GM04503 (cell line): ENCODE results near the gene PAM.
A peak's percentile ranks its signal among the peaks of the same experiment; 100 is the strongest.

Source experiments
- DNase-seq: peaks from one replicate; pipeline ENCODE4 v3.0.0-alpha.2; 2012; ENCODE audit warnings: low read depth

PAM gene

DNA sequence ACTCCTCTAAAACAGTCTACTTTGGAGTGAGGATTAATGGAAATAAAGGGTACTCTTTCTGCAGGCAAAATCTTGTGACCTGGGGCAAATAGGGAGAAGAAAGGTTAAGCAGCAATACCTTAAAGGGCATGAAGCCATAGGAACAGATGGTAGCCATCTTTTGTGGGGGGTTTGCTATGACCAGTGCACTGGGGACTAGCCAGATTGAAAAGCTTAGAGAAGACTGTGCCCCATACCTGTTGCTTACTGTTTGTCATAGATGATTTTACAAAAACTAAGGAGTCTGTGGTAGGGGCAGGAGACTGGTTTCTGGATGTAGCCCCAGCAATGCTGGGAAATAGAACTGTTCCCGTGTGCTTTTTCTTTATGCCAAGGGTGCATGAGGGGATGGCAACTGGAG, 58.6 kb downstream of the PAM start:
- DNase-seq = no peak

- DNase-seq = no peak
These were observed 60.0 kb downstream of the PAM start for GRCh38 chr5:102815084-102815483.

DNA sequence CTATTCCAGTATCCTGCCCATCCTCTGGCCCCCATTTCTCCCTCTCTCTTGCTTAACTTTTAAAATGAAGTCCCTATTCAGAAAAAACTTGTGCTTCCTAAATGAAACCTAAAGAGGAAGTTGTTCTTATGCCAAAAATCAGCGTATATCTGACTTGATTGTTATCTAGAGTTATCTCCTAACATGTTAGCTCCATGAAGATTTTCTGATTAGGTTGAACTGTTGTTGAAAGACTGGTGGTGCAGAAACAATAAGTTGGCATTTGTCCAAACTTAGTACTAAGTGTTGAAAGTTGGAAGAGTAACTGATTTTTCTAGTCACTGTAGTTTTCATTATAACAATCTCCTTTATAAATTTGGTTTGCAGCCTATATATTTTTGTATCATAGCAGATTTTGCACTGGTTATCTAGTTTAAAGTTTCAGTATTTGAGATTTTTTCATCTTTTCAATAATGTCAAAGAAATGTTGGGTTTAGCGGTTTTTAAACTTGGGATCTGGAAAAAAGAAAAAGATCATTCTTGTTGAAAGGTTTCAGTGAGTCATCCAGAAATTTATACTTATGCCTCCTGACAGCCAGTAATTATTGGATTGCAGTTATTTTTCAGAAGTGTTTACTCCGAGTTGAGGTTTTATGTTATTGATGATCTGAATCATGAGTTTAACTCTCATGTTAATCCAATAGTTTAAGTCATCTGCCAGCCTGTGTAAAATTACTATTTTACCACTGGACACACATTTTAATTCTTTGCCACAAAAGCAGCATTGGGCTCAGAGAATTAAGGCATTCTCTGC, 60.6 kb downstream of the PAM start:
- no peak for DNase-seq

DNA sequence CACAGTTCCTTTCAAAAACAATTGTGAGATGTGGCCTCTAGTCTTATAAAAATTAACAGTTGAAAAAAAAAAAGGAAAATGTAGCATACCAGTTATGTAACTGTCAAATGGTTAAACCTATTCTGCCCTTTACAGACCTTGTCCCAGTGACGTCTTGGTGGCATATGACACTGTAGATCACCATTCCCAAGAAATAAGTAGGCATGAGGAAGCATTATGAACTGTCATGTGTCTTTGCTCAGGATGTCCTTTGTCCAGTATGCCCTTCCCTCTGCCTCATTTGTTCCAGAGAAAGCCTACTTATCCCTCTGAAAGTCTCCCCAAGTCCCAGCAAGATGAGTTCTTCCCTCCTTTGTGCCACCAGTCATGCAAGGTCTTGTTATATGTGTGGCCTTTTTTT, 63.2 kb downstream of the PAM start:
- no peak for DNase-seq

DNA sequence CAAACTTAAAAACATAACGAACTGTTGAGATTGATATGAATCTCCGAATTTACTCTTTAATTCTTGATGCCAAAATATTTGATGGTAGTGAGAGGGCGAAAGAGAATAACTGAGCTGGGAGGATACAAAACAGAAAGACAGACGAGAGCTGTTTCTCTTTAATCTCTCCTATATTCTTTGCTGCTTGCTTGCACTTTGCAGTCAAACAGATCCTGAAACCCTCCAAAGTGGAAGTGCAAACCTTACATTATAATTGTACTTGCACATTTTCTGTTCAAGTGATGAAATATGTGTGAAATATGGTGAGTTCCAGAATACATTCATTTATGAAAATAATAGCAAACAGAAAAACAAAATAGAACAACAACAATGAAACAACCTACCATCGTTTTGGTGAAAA, 63.8 kb downstream of the PAM start:
- no peak for DNase-seq

- no peak for DNase-seq
These were observed 64.5 kb downstream of the PAM start for GRCh38 chr5:102819634-102820033.

DNA sequence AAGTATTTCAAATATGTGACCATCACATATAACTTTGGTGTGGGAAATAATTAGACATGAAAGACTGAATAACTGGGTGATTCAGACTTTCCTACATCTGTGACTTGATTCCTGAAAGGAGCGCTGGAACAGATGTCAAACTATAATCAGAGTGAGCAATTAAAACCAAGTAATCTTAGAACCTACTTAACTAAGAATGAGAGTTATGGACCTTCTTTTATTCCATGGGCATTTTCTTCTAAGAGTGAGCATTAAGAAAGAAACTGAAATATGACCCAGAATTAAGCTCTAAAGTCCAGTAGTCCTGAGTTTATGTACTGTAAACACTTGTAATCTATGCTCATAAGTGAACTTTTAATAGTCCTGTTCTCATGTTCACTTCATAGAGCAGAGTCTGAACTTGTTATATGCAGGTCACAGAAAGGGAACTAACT, 68.4 kb downstream of the PAM start:
- peak; percentile 49 for DNase-seq

DNA sequence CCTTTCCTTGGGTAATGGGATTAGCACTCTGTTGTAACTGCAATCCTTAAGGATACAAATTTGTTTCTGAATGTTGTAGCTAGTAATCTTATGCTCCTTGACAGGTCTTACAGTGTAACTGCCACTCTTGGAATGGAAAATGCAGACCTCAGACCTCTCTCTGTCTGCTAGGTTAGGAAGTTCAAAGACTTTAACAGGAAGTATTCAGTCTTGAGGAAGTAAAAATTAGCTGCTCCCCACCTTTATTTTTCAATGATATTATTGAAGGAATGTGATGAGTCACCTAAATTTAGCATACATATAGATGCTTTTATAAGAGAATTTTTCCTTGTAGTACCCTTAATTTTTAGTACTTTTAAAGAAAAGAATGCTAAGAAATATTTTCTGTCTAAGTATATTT, 71.5 kb downstream of the PAM start:
- no peak for DNase-seq

- DNase-seq = no peak
These were observed 75.1 kb downstream of the PAM start for GRCh38 chr5:102830241-102830640.

- DNase-seq = no peak
These were observed 77.3 kb downstream of the PAM start for GRCh38 chr5:102832445-102832844.

DNA sequence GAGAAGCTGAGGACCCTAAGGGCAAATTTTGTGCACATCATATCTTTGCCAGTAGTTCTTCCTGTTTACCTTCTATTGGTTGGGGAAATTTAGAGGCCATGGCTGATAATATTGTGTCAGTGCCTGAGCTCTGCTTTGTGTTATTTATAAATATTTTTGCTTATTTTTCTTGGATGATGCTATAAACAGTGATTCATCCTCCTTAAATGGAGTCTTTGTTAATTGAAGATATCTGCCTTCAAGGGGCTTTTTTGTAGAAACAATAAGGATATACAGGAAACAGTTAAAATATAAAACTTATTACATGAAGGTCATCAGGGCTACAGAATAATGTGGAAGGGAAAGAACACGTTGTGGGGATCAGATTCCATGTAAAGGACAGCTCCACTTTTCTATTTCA, 78.0 kb downstream of the PAM start:
- no peak for DNase-seq

DNA sequence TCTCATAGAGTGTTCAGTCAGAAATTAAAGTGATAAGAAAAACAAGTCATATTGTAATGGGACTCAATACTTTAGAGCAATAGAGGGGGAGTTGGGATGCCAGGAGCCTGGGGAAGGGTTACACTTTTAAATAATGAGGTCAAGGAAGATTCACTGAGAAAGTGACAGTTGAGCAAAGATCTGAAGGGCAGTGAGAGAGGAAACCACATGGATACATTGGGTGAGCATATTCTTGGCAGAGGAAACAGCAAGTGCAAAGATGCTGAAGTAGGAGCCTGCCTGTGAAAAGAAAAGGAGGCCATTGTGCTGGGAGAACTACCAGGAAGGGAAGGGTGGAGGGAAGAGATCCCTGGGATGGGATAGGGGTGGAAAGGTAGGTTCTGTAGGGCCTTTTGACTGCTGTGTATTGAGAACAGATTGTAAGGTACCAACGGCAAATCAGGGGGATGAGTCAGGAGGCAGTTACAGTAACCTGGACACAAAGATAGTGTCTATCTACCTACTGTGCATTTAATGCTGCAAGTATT, 79.4 kb downstream of the PAM start:
- no peak for DNase-seq

GRCh38 chr5:102835717-102836116, 80.6 kb downstream of the PAM start:
- DNase-seq = no peak

DNA sequence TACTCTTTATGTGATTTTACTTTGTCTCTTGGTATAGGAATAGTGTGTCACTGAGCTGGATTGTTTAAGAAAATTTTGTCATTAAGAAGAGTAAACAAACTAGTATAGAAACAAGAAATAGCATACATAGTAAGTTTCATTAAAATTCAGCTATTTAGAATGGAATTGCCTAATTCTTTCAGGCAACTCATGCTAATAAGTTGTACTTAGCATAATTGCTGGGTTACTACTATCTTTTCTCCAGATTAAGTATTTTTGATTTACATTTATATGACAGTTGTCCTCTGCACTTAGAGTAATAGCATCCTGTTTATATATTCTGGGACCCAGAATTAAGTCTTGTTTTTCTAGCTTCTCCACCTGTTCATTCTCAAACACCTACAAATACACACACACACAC, 85.9 kb downstream of the PAM start:
- no peak for DNase-seq

DNA sequence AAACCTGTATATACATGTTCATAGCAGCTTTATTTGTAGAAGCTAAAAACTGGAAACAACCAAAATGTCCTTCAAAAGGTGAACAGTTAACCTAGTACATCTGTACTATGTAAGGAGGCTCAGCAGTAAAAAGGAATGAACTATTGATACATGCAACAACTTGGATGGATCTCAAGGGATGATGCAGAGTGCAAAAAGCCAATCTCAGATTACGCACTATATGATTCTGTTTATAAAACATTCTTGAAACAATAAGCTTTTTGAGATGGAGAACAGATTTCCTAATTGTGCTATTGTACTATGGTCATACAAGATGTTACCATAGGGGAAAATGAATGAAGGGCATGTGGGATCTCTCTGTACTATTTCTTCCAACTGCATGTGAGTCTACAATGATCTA, 88.9 kb downstream of the PAM start:
- no peak for DNase-seq

DNA sequence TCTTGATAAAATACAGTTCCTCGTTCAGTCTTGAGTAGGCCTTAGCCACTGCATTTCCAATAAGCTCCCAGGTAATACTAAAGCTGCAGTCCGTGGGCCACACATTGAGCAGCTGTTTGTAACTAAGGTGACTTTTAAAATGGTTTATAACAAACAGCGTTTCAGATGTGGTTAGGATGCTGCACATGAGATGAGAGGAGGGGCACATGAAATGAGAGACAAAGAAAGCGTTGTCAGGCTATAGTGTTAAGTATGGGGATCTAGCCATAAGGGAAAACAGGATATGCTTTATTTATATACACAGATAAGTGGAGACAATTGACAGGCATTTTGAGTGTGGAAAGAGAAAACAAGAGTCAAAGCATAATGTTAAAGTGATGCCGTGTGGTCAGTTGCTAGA, 89.9 kb downstream of the PAM start:
- DNase-seq = no peak

- DNase-seq = no peak
These were observed 95.4 kb downstream of the PAM start for GRCh38 chr5:102850503-102850902.

GRCh38 chr5:102853680-102854079, 98.6 kb downstream of the PAM start:
- no peak for DNase-seq

DNA sequence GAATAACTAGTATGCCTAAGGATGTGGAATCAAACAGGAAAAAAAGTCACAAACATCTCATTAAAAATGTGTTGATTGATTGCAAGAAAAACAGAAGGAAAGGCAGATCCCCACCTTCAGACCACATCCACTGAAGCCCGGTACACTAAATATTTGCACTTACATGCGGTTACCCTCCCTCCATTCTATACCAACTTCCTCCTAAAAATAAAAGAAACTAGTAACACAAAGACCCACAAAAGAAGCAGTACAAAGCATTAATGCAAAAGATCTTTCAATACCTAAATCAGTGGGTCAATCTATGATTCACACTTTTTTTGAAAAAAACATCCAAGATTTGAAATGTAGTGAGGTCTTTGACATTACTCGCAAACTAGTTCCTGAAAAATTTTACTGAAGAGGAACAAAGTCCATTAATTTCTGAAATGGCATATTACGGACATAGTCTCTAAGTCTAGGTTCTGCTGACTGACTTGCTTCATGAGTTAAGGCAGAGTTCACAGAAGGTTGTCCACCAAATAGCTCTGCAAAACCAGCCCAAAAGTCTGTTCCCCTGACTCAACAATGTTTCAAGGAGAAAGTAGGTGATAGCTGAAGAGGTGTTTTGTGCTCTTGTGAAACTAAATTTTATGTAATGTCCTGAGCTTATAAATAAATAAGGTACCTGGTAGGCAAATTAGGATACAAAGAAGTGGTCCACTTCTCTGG, 100.7 kb downstream of the PAM start:
- DNase-seq = no peak

- DNase-seq = peak; percentile 66
These were observed 101.3 kb downstream of the PAM start for GRCh38 chr5:102856389-102856777.

DNA sequence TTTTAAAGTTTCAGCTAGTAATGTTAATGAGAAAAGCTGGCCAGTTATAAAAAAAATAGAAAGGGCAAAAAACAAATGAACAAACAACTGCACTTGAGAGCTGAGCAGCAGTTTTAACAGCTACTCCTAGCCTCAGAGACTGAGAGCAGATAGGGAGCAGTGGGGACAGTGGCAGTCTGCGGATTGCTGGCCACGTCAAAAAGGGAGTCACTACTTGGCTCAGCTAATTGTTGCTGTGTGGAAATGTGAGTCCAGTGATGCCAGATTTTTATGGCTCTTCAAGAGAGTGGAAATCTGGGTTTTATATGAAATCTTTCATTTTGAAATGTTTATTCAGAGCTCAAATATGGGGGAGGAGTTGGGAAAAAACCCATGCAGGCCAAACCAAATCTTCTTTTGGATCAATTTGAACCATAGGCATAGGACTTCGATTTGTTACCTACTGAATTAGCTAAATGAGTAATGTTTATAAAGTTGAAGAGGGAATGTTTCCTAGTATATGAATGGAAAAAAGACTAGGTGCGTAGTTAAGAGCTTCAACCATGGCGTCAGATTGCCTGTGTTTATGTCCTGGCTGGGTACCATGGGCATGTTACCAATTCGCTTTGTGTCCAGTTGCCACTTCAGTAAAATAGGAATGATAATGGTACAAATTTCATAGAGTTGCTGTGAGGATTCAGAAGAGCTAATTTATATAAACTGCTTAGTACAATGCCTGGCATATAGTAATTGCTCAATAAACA, 102.1 kb downstream of the PAM start:
- DNase-seq = peak; percentile 76

DNA sequence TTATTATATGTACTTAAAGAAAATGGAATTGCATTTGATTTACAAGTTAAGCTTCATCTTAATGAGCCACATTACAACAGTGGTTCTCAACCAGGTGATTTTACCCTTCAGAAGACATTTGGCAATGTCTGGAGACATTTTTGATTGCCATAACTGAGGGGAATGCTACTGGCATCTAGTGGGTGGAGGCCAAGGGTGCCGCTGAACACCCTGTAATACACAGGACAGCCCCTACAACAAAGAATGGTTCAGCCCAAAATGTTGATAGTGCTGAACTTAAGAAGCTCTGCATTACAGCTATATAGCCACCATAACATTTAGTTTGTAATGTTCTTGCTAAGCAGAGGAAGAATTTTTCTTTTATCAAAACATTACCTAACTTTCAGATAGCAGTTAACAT, 103.1 kb downstream of the PAM start:
- DNase-seq = no peak

DNA sequence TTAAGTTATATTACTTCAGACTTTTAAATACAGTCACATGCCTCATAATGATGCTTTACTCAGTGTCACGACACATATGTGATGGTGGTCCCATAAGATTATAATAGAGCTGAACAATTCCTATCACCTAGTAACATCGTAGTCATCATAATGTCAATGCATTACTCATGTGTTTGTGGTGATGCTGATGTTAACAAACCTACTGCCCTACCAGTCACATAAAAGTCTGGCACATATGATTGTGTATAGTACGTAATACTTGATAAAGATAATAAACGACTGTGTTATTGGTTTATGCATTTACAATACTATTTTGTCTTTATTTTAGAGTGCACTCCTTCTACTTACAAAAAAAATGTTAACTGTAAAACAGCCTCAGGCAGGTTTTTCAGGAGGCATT, 103.7 kb downstream of the PAM start:
- DNase-seq = peak; percentile 34
